ENCODE measurements around the gene ACKR2.

ACKR2 gene

GRCh38 chr3:42786212-42786611, 23.0 kb upstream of the ACKR2 start:
- Histone ChIP-seq H2BK120ac (ENCODE audit: insufficient read depth, low read length, poor library complexity) (no peak overlapping the region), H4K91ac (ENCODE audit: low read depth, low read length) (no peak overlapping the region), H3K79me2 (ENCODE audit: control insufficient read depth, insufficient read depth, low read length, poor library complexity) (no peaks in the 10 kb centered on the region), H2AK5ac (ENCODE audit: low read length) (no peak overlapping the region), H3K9ac (ENCODE audit: low read length) (no peak overlapping the region), H3K4ac (ENCODE audit: low read depth, low read length) (no peak overlapping the region), H3K4me3 (ENCODE audit: low read depth, low read length) (no peak overlapping the region), H4K8ac (ENCODE audit: low read depth, low read length) (no peak overlapping the region), H3K36me3 (ENCODE audit: control insufficient read depth in 1 of 2, insufficient read depth in 2 of 2, low read length in 2 of 2) (peaks cover 15 to 18% of the 10 kb centered on the region in 2 experiments), H2BK12ac (ENCODE audit: low read length) (no peak overlapping the region), H3K27me3 (ENCODE audit: insufficient read depth, low read length) (no peaks in the 10 kb centered on the region), H3K9me3 (ENCODE audit: insufficient read depth, low read depth, low read length) (no peaks in the 10 kb centered on the region), H3K4me1 (ENCODE audit: control insufficient read depth in 1 of 2, insufficient read depth in 2 of 2, low read length in 2 of 2) (no peaks in the 10 kb centered on the region), H3K14ac (ENCODE audit: low read length) (no peak overlapping the region), H3K4me2 (ENCODE audit: low read length) (no peak overlapping the region), H3K79me1 (ENCODE audit: low read length) (no peaks in the 10 kb centered on the region), H2BK5ac (ENCODE audit: low read depth, low read length, poor library complexity) (no peak overlapping the region), H3K23ac (ENCODE audit: low read length) (no peak overlapping the region), H4K12ac (ENCODE audit: low read depth, low read length) (no peak overlapping the region), H2AFZ (ENCODE audit: insufficient read depth, low read length, poor library complexity) (no peak overlapping the region), H3K18ac (ENCODE audit: low read length) (no peak overlapping the region), H3K27ac (ENCODE audit: low read depth, low read length) (no peak overlapping the region)
- no peak for DNase-seq
- no CpG with 5 or more reads among the region's 1 CpG for WGBS (ENCODE audit: extremely low coverage, insufficient coverage, insufficient read length)

- Histone ChIP-seq H2BK12ac (ENCODE audit: low read length) (no peak overlapping the region), H3K27me3 (ENCODE audit: insufficient read depth, low read length) (no peaks in the 10 kb centered on the region), H3K4me3 (ENCODE audit: low read depth, low read length) (no peak overlapping the region), H3K18ac (ENCODE audit: low read length) (no peak overlapping the region), H3K4ac (ENCODE audit: low read depth, low read length) (no peak overlapping the region), H3K79me2 (ENCODE audit: control insufficient read depth, insufficient read depth, low read length, poor library complexity) (no peaks in the 10 kb centered on the region), H3K79me1 (ENCODE audit: low read length) (no peaks in the 10 kb centered on the region), H3K23ac (ENCODE audit: low read length) (no peak overlapping the region), H2AFZ (ENCODE audit: insufficient read depth, low read length, poor library complexity) (no peak overlapping the region), H3K9me3 (ENCODE audit: insufficient read depth, low read depth, low read length) (no peaks in the 10 kb centered on the region), H4K12ac (ENCODE audit: low read depth, low read length) (no peak overlapping the region), H3K14ac (ENCODE audit: low read length) (no peak overlapping the region), H2BK120ac (ENCODE audit: insufficient read depth, low read length, poor library complexity) (no peak overlapping the region), H2AK5ac (ENCODE audit: low read length) (no peak overlapping the region), H3K4me1 (ENCODE audit: control insufficient read depth in 1 of 2, insufficient read depth in 2 of 2, low read length in 2 of 2) (no peaks in the 10 kb centered on the region), H3K4me2 (ENCODE audit: low read length) (no peak overlapping the region), H4K91ac (ENCODE audit: low read depth, low read length) (no peak overlapping the region), H3K27ac (ENCODE audit: low read depth, low read length) (no peak overlapping the region), H2BK5ac (ENCODE audit: low read depth, low read length, poor library complexity) (no peak overlapping the region), H4K8ac (ENCODE audit: low read depth, low read length) (no peak overlapping the region), H3K36me3 (ENCODE audit: control insufficient read depth in 1 of 2, insufficient read depth in 2 of 2, low read length in 2 of 2) (peaks cover 15 to 18% of the 10 kb centered on the region in 2 experiments), H3K9ac (ENCODE audit: low read length) (no peak overlapping the region)
- no CpG with 5 or more reads among the region's 2 CpGs for WGBS (ENCODE audit: extremely low coverage, insufficient coverage, insufficient read length)
- DNase-seq, result no peak
These were observed 22.6 kb upstream of the ACKR2 start for GRCh38 chr3:42786631-42787030.

- no CpG with 5 or more reads among the region's 6 CpGs for WGBS (ENCODE audit: extremely low coverage, insufficient coverage, insufficient read length)
- H3K4me1 ChIP-seq (ENCODE audit: control insufficient read depth in 1 of 2, insufficient read depth in 2 of 2, low read length in 2 of 2), result no peaks in the 10 kb centered on the region
- no peak overlapping the region for H3K18ac ChIP-seq (ENCODE audit: low read length)
- H3K27ac ChIP-seq (ENCODE audit: low read depth, low read length), result no peak overlapping the region
- no peak overlapping the region for H3K4ac ChIP-seq (ENCODE audit: low read depth, low read length)
- no peak overlapping the region for H3K14ac ChIP-seq (ENCODE audit: low read length)
- no peaks in the 10 kb centered on the region for H3K9me3 ChIP-seq (ENCODE audit: insufficient read depth, low read depth, low read length)
- H3K27me3 ChIP-seq (ENCODE audit: insufficient read depth, low read length), result no peaks in the 10 kb centered on the region
- H3K4me2 ChIP-seq (ENCODE audit: low read length), result no peak overlapping the region
- no peak overlapping the region for H3K9ac ChIP-seq (ENCODE audit: low read length)
- no peak overlapping the region for H2BK5ac ChIP-seq (ENCODE audit: low read depth, low read length, poor library complexity)
- H2AK5ac ChIP-seq (ENCODE audit: low read length), result no peak overlapping the region
- H2BK120ac ChIP-seq (ENCODE audit: insufficient read depth, low read length, poor library complexity), result no peak overlapping the region
- H2BK12ac ChIP-seq (ENCODE audit: low read length), result no peak overlapping the region
- H3K4me3 ChIP-seq (ENCODE audit: low read depth, low read length), result no peak overlapping the region
- H4K8ac ChIP-seq (ENCODE audit: low read depth, low read length), result no peak overlapping the region
- H3K23ac ChIP-seq (ENCODE audit: low read length), result no peak overlapping the region
- no peak overlapping the region for H2AFZ ChIP-seq (ENCODE audit: insufficient read depth, low read length, poor library complexity)
- H4K12ac ChIP-seq (ENCODE audit: low read depth, low read length), result no peak overlapping the region
- no peaks in the 10 kb centered on the region for H3K79me2 ChIP-seq (ENCODE audit: control insufficient read depth, insufficient read depth, low read length, poor library complexity)
- H3K36me3 ChIP-seq (ENCODE audit: control insufficient read depth in 1 of 2, insufficient read depth in 2 of 2, low read length in 2 of 2), result peaks cover 17 to 24% of the 10 kb centered on the region in 2 experiments
- no peaks in the 10 kb centered on the region for H3K79me1 ChIP-seq (ENCODE audit: low read length)
- no peak overlapping the region for H4K91ac ChIP-seq (ENCODE audit: low read depth, low read length)
- DNase-seq, result no peak
These were observed 18.5 kb upstream of the ACKR2 start for GRCh38 chr3:42790714-42791229.

- no peak overlapping the region for H4K91ac ChIP-seq (ENCODE audit: low read depth, low read length)
- H2AK5ac ChIP-seq (ENCODE audit: low read length), result no peak overlapping the region
- H4K12ac ChIP-seq (ENCODE audit: low read depth, low read length), result no peak overlapping the region
- no peak for DNase-seq
- H4K8ac ChIP-seq (ENCODE audit: low read depth, low read length), result no peak overlapping the region
- H3K4ac ChIP-seq (ENCODE audit: low read depth, low read length), result no peak overlapping the region
- H3K27me3 ChIP-seq (ENCODE audit: insufficient read depth, low read length), result no peaks in the 10 kb centered on the region
- H3K4me2 ChIP-seq (ENCODE audit: low read length), result no peak overlapping the region
- H2BK5ac ChIP-seq (ENCODE audit: low read depth, low read length, poor library complexity), result no peak overlapping the region
- no peak overlapping the region for H3K23ac ChIP-seq (ENCODE audit: low read length)
- H2BK120ac ChIP-seq (ENCODE audit: insufficient read depth, low read length, poor library complexity), result no peak overlapping the region
- no peaks in the 10 kb centered on the region for H3K4me1 ChIP-seq (ENCODE audit: control insufficient read depth in 1 of 2, insufficient read depth in 2 of 2, low read length in 2 of 2)
- no peaks in the 10 kb centered on the region for H3K79me1 ChIP-seq (ENCODE audit: low read length)
- no peak overlapping the region for H3K18ac ChIP-seq (ENCODE audit: low read length)
- peaks cover 14% of the 10 kb centered on the region in 2 experiments for H3K36me3 ChIP-seq (ENCODE audit: control insufficient read depth in 1 of 2, insufficient read depth in 2 of 2, low read length in 2 of 2)
- no peak overlapping the region for H3K4me3 ChIP-seq (ENCODE audit: low read depth, low read length)
- H2AFZ ChIP-seq (ENCODE audit: insufficient read depth, low read length, poor library complexity), result no peak overlapping the region
- WGBS (ENCODE audit: extremely low coverage, insufficient coverage, insufficient read length), result no CpG with 5 or more reads among the region's 2 CpGs
- no peaks in the 10 kb centered on the region for H3K9me3 ChIP-seq (ENCODE audit: insufficient read depth, low read depth, low read length)
- H3K9ac ChIP-seq (ENCODE audit: low read length), result no peak overlapping the region
- no peak overlapping the region for H3K14ac ChIP-seq (ENCODE audit: low read length)
- H3K79me2 ChIP-seq (ENCODE audit: control insufficient read depth, insufficient read depth, low read length, poor library complexity), result peaks cover 1% of the 10 kb centered on the region
- no peak overlapping the region for H3K27ac ChIP-seq (ENCODE audit: low read depth, low read length)
- H2BK12ac ChIP-seq (ENCODE audit: low read length), result no peak overlapping the region
These were observed 13.5 kb upstream of the ACKR2 start for GRCh38 chr3:42795621-42796181.
